GM19043 (cell line): ENCODE measurements around the gene TCF20.
A peak's percentile ranks its signal among the peaks of the same experiment; 100 is the strongest.

Source experiments
- ATAC-seq: cut with Tn5 transposase; IDR thresholded peaks from one replicate; pipeline ENCODE4 v1.9.1; 2021; ENCODE audit warnings: low read depth; ENCODE audit not compliant: unreplicated experiment

Gene TCF20

DNA sequence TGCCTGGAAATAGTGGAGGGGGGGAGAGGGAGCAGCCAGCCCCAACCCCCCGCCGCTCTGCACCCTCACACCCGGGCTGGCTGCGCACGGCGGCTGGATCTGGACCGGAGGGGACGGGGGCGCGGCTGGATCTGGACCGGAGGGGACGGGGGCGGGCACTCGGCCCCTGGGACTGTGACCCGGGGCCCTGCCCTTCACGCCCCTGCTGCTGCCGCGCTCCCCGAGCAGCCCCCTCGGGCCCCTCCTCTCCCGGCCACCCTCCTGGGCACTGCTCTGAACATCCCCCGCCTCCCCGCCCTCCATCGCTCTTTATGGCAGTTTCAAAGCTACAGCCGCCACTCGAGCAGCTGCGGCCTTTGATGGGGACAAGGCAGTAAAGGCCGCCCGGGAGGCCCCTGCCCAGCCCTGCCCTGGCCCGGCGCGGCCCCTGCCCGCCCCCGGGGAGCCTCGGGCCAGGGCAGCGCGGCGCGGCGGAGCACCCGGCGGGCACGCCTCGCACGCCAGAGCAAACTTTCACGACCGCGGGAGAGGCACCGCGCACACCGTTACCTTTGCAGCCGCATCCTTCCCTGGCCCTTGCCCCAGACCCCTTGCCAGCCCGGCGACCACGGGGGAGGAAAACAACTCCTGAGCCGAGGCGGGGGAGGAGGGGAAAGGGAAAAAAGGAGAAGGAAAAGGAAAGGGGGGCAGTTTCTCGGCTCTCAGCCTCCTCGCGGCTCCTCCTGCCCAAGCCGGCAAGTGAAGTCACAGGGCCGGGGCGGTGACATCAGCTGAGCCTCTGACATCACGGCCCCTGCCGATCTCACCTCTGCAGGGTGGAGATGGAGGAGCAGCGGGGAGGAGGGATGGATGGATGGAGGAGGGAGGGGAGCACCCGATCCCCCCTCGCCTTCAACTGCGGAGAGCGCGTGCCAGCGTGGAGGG, 13.1 kb upstream of the TCF20 start:
- ATAC-seq: no peak

DNA sequence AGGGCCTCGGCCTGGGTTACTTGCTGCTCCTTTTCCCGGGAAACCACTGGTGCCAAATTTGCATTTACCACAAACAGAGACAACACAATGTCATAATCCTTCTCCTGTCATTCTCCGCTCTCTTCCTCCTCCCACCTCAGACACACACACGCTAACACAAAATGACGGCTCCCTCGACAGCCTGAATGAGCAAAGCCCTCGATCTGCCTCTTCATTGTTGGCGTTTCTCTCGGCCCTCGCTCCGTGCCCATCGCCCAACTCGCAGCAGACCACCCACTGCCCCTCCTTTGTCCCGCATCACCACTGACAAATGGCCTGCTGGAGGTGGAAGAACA, 12.5 kb upstream of the TCF20 start:
- no peak for ATAC-seq

- ATAC-seq: no peak
These were observed 11.9 kb upstream of the TCF20 start for GRCh38 chr22:42282252-42282942.

GRCh38 chr22:42281706-42282251, 11.3 kb upstream of the TCF20 start:
- no peak for ATAC-seq

- no peak for ATAC-seq
These were observed 10.8 kb upstream of the TCF20 start for GRCh38 chr22:42281284-42281683.

DNA sequence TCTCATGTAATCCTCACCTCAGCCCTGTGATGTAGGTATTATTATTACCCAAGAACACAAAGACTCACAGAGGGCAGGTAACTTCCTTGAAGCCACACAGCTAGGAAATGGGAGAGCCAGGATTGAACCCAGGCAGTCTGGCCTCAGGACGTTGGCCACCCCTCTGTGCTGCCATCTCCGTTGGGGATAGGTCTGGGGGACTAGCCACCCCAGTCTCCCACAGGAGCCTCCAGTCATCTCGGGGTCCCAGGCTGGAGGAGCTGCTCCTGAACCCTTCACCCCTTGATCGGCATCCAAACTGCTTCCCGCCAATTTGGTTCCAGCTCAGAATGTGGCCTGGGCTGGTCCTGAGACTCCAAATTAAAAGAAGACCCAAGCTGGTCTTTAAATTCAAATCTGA, 10.4 kb upstream of the TCF20 start:
- no peak for ATAC-seq

DNA sequence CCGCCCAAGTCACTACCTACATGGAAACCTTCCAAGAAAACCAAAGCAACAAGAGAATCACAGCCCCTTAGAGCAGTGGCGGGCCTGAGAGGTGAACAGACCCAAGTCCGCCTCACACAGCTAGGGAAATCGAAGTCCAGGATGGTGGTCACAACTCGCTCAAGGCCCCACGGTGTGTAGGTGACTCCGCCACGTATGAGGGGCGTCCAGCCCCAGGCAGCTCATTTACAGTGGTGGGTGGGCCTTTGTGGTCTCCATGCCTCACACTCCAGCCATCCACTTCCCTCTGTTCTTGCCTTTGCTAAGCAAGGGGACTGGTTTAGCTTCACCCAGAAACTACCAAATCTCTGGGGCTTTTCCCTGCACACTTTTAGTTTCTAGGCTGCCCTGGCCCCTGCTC, 9.7 kb upstream of the TCF20 start:
- no peak for ATAC-seq

GRCh38 chr22:42279425-42280020, 9.1 kb upstream of the TCF20 start:
- no peak for ATAC-seq

DNA sequence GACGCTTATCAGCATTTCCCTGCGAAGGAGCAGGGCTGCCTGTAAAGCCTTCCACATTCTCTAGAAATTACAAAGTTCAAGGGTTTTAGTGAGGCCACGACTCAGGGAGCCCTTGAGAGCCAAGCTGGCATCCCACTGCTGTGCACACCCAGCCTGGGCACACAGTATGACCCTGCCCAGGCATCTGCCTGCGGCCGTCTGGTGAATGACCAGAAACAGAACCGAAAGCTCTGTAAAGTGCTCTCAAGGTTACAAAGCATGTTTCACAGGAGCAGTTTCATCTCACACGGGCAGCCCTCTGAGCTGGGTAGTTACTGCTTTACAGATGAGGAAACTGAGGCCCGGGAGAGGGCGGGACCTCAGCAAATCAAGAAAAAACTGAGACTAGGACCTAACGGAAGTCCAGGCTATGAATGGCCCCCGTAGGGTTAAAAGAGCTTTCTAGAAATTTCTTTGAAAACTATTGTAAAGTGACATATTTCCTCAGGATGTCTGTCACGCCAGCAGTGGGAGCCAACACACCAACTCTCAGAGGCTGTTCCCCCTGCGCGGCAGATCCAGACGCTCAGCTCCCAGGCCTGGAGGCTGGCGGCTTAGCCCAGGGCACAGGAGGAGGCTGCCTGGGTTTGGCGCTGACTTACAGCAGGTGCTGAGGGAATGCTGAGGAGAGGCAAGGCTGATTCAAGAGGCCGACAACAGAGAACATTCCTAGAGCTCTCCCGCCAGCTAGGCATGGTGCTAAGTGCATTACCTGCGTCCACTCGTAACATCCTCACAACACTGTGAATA, 7.7 kb upstream of the TCF20 start:
- no peak for ATAC-seq

- ATAC-seq: no peak
These were observed 6.8 kb upstream of the TCF20 start for GRCh38 chr22:42277232-42277753.

- ATAC-seq: no peak
These were observed 5.5 kb upstream of the TCF20 start for GRCh38 chr22:42275970-42276369.

GRCh38 chr22:42275176-42275575, 4.7 kb upstream of the TCF20 start:
- no peak for ATAC-seq

- no peak for ATAC-seq
These were observed 3.5 kb upstream of the TCF20 start for GRCh38 chr22:42273855-42274451.

DNA sequence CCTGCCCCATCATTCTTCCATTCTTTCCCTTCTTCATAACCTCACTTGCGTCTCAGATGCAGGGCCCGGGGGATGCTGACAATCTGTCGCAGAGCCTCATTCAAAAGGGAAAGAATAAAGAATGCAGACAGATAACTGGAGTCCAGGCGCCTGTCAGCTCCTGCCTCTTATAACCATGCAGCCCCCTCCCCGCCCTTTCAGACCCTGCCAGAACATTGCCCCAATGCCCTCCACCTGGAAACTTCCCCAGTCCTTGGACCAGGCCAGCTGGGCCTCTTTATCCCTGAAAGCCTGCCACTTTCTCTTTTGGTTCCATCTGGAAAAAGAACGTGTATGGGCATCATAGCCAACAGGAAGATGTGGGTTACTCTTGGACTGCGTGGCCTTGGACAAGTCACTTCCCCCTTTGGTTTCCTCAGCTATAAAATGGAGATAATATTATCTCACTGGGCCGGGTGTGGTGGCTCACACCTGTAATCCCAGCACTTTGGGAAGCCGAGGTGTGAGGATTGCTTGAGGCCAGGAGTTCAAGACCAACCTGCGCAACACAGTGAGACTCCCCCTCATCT, 2.1 kb upstream of the TCF20 start:
- no peak for ATAC-seq

- no peak for ATAC-seq
These were observed 1.5 kb upstream of the TCF20 start for GRCh38 chr22:42271906-42272305.

DNA sequence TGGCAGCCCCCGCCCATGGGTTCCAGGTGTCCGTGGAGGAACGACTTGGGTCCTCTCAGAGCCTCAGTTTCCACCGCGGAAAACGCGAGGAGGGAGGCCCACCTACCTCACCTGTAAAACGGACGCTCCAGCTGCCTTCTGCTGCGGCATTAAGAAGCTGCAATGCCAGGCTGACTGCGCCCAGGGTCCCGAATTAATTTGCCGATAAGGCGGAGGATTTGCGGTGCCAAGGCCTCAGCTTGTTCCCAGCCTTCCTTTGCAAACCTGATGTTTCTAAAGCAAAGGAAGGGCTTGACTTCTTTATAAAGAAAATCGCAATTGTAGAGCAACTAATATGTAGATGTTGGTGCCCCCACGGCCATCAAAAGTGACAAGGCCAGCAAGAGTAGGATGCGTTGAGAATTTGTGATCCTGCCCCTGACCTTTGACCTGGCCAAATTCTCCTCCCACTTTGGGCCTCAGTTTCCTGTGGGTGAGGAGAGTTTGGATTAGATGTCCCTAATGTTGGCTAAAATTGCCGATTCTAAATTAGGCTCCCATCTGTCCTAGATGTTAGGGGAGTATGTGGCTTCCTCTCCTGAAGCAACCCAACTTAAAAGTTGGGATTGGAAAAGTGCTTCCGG, 849 bp upstream of the TCF20 start:
- no peak for ATAC-seq

- ATAC-seq: no peak
These were observed 310 bp downstream of the TCF20 start for GRCh38 chr22:42270176-42270509.

DNA sequence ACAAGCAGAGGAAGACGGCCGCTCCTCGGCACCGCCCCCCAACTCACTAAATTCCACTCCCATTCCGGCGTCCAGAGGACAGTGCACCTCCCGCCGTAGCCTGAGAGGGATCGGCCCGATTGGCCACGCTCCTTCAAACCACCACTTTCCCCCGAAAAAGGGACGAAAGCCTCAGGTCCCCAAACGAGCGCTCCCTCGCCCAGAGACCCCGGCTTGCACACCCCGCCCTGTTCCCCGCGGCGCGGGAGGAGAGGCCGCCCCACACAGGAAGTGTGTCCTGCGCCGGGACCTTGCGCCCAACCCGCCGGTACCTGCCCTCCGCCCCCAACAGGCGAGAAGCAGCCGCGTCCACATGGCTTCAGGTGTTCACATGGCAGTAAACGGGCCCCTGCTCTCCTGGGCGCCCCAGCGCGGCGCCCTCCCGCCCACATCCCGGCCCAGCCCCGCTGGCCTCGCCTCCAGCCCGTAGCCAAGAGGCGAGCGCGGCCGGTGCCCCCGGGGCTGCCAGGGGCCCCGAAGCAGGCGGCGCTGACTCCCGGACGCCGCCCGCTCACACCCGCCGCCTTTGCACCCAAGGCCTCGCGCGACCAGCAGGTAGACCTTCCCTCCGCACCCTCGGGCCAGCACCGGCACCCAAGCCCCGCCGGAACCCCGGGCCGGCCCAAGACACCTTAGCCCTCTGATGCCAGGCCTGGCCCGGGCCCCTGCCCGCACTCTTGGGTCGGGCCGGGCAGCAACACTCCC, 849 bp downstream of the TCF20 start:
- peak; percentile 49 for ATAC-seq
